HEK293 (cell line): Measurements from ENCODE around the gene SPTBN5.

ENCODE experiments used
- CTCF ChIA-PET: fragments of 350-600 bp; formaldehyde crosslinking; extraction: SDS; loops from one replicate; lab custom pipeline; 2021; ENCODE audit warnings: antibody characterized with exemption; lab: Yijun Ruan, JAX
- POLR2A ChIA-PET: fragments of 300-600 bp; formaldehyde crosslinking; extraction: SDS; loops from one replicate; lab custom pipeline; 2020; ENCODE audit warnings: antibody characterized with exemption, inconsistent platforms; lab: Yijun Ruan, JAX
- H3K27ac ChIP-seq: fragments of 200-500 bp; sonication (Bioruptor generic); 2 replicates; pipeline ENCODE4 v1.5.1; 2014; ENCODE audit warnings: low read depth, low read length, control low read depth, inconsistent platforms; ENCODE audit errors: extremely low read depth
- H3K36me3 ChIP-seq, 2 experiments: fragments of 200-500 bp in 1 of 2; sonication (Bioruptor generic) in 1 of 2; 1 replicate in 1 of 2; 2 replicates in 1 of 2; pipeline ENCODE4 v1.5.1; 2014 to 2017; ENCODE audit warnings: inconsistent platforms in 2 of 2, low read length in 2 of 2; ENCODE audit not compliant: control insufficient read depth in 2 of 2, insufficient read depth in 1 of 2
- H3K4me1 ChIP-seq: fragments of 200-500 bp; sonication (Bioruptor generic); 2 replicates; pipeline ENCODE4 v1.5.1; 2014; ENCODE audit warnings: mild to moderate bottlenecking, low read length, inconsistent platforms; ENCODE audit not compliant: control insufficient read depth, insufficient read depth
- H3K4me3 ChIP-seq: 2 replicates; pipeline ENCODE4 v1.5.1; 2011; ENCODE audit warnings: low read depth, mild to moderate bottlenecking, control low read depth, low read length, moderate library complexity
- H3K9me3 ChIP-seq: fragments of 200-500 bp; sonication (Bioruptor generic); 2 replicates; pipeline ENCODE4 v1.5.1; 2014; ENCODE audit warnings: low read depth, low read length, inconsistent platforms; ENCODE audit not compliant: control insufficient read depth, insufficient read depth
- AEBP2 ChIP-seq: fragments of 450-650 bp; formaldehyde crosslinking; IDR thresholded peaks from 2 replicates; pipeline ENCODE4 v1.5.1; 2016; ENCODE audit warnings: missing biosample characterization, missing genetic modification characterization, borderline replicate concordance
- GLI4 ChIP-seq: fragments of 450-650 bp; formaldehyde crosslinking; IDR thresholded peaks from 2 replicates; pipeline ENCODE4 v1.5.1; 2016; ENCODE audit warnings: missing biosample characterization, missing genetic modification characterization
- GLIS2 ChIP-seq: fragments of 450-650 bp; formaldehyde crosslinking; IDR thresholded peaks from 2 replicates; pipeline ENCODE4 v1.5.1; 2016; ENCODE audit warnings: missing biosample characterization, missing genetic modification characterization
- HOXD13 ChIP-seq: sonication (generic); formaldehyde crosslinking; IDR thresholded peaks from 2 replicates; pipeline ENCODE4 v1.8.0; 2022; ENCODE audit warnings: missing genetic modification reagents, borderline replicate concordance
- ZBTB1 ChIP-seq: fragments of 450-650 bp; formaldehyde crosslinking; IDR thresholded peaks from 2 replicates; pipeline ENCODE4 v1.5.1; 2016; ENCODE audit warnings: missing biosample characterization, missing genetic modification characterization
- ZNF140 ChIP-seq: fragments of 450-650 bp; formaldehyde crosslinking; IDR thresholded peaks from 2 replicates; pipeline ENCODE4 v1.5.1; 2016; ENCODE audit warnings: missing biosample characterization, missing genetic modification characterization
- ZNF23 ChIP-seq: fragments of 450-650 bp; formaldehyde crosslinking; IDR thresholded peaks from 2 replicates; pipeline ENCODE4 v1.5.1; 2016; ENCODE audit warnings: missing biosample characterization, missing genetic modification characterization, borderline replicate concordance
- ZNF24 ChIP-seq: fragments of 450-650 bp; formaldehyde crosslinking; IDR thresholded peaks from 2 replicates; pipeline ENCODE4 v1.5.1; 2016; ENCODE audit warnings: missing biosample characterization, missing genetic modification characterization
- ZNF324 ChIP-seq: fragments of 450-650 bp; formaldehyde crosslinking; IDR thresholded peaks from 2 replicates; pipeline ENCODE4 v1.5.1; 2016; ENCODE audit warnings: missing biosample characterization, missing genetic modification characterization
- ZNF423 ChIP-seq: fragments of 450-650 bp; formaldehyde crosslinking; IDR thresholded peaks from 2 replicates; pipeline ENCODE4 v1.5.1; 2016; ENCODE audit warnings: missing biosample characterization, missing genetic modification characterization
- ZNF521 ChIP-seq: fragments of 450-650 bp; formaldehyde crosslinking; IDR thresholded peaks from 2 replicates; pipeline ENCODE4 v1.5.1; 2017; ENCODE audit warnings: missing biosample characterization, mild to moderate bottlenecking, missing genetic modification characterization
- ZNF529 ChIP-seq: fragments of 450-650 bp; formaldehyde crosslinking; IDR thresholded peaks from 2 replicates; pipeline ENCODE4 v1.5.1; 2017; ENCODE audit warnings: missing genetic modification characterization, missing biosample characterization; ENCODE audit not compliant: insufficient replicate concordance
- ZNF561 ChIP-seq: fragments of 450-650 bp; IDR thresholded peaks from 2 replicates; pipeline ENCODE4 v1.5.1; 2018; ENCODE audit warnings: missing biosample characterization, missing genetic modification characterization, borderline replicate concordance
- ZNF629 ChIP-seq: fragments of 450-650 bp; formaldehyde crosslinking; IDR thresholded peaks from 2 replicates; pipeline ENCODE4 v1.5.1; 2017; ENCODE audit warnings: missing biosample characterization, missing genetic modification characterization
- ZNF792 ChIP-seq: fragments of 450-650 bp; formaldehyde crosslinking; IDR thresholded peaks from 2 replicates; pipeline ENCODE4 v1.5.1; 2016; ENCODE audit warnings: missing biosample characterization, missing genetic modification characterization
- ZSCAN23 ChIP-seq: fragments of 450-650 bp; formaldehyde crosslinking; IDR thresholded peaks from 2 replicates; pipeline ENCODE4 v1.5.1; 2016; ENCODE audit warnings: missing biosample characterization, missing genetic modification characterization
- TF ChIP-seq, protein P1 (sequence below): fragments of 450-650 bp; formaldehyde crosslinking; IDR thresholded peaks from 2 replicates; pipeline ENCODE4 v1.5.1; 2016; ENCODE audit warnings: missing biosample characterization, missing genetic modification characterization
- TF ChIP-seq, protein P2 (sequence below): fragments of 450-650 bp; formaldehyde crosslinking; IDR thresholded peaks from 2 replicates; pipeline ENCODE4 v1.5.1; 2017; ENCODE audit warnings: missing biosample characterization, missing genetic modification characterization
- TF ChIP-seq, protein P3 (sequence below): fragments of 450-650 bp; formaldehyde crosslinking; IDR thresholded peaks from 2 replicates; pipeline ENCODE4 v1.5.1; 2016; ENCODE audit warnings: missing biosample characterization, missing genetic modification characterization

The SPTBN5 gene

DNA sequence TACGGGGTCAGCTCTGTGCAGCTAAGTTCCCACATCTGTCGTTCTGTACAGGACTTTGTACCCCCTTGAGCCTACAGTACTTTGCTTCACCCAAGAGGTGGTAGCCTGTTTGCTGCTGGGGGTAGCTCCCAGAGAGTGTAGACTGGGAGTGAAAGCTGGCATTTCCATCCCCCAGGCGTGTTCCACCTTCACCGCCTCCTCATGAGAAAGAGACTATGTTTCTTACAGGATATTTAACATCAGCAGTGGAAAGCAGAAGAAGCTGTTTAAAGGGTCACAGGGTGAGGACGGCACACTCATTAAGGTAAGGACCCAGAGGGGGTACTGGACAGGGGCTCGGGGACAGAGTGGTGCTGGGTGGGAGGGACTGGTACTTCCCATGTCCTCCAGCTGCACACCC lies 76.1 kb downstream of the SPTBN5 start:
- ChIA-PET CTCF (interaction anchor here (0.7 to 0.9 kb wide), 2 partner anchors 10 to 33 kb away, joined by 3 to 4 read pairs; no protein-coding TSS in a partner anchor), POLR2A (no interaction called here)
- H3K4me1 ChIP-seq, result no peaks in the 10 kb centered on the region
- no peak overlapping the region for H3K4me3 ChIP-seq
- H3K36me3 ChIP-seq, result peaks cover 0 to 55% of the 10 kb centered on the region in 2 experiments; a peak in 1 of 3 replicates
- no peaks in the 10 kb centered on the region for H3K9me3 ChIP-seq
- TF ChIP-seq GLIS2 (tag by site-specific recombination) (no peak), ZSCAN23 (tag by site-specific recombination) (no peak), ZNF23 (no peak), ZNF324 (tag by site-specific recombination) (no peak), HOXD13 (CRISPR knock-in tag) (no peak), ZNF24 (tag by site-specific recombination) (no peak), ZNF561 (tag by site-specific recombination) (no peak), ZBTB1 (tag by site-specific recombination) (no peak), ZNF529 (tag by site-specific recombination) (no peak), ZNF423 (no peak), ZNF521 (tag by site-specific recombination) (no peak), GLI4 (tag by site-specific recombination) (no peak), AEBP2 (no peak), ZNF140 (tag by site-specific recombination) (no peak), ZNF792 (tag by site-specific recombination) (no peak), ZNF629 (tag by site-specific recombination) (no peak)
- TF ChIP-seq, protein P1, sequence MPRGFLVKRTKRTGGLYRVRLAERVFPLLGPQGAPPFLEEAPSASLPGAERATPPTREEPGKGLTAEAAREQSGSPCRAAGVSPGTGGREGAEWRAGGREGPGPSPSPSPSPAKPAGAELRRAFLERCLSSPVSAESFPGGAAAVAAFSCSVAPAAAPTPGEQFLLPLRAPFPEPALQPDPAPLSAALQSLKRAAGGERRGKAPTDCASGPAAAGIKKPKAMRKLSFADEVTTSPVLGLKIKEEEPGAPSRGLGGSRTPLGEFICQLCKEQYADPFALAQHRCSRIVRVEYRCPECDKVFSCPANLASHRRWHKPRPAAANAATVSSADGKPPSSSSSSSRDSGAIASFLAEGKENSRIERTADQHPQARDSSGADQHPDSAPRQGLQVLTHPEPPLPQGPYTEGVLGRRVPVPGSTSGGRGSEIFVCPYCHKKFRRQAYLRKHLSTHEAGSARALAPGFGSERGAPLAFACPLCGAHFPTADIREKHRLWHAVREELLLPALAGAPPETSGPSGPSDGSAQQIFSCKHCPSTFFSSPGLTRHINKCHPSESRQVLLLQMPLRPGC, result no peak
- TF ChIP-seq, protein P2, sequence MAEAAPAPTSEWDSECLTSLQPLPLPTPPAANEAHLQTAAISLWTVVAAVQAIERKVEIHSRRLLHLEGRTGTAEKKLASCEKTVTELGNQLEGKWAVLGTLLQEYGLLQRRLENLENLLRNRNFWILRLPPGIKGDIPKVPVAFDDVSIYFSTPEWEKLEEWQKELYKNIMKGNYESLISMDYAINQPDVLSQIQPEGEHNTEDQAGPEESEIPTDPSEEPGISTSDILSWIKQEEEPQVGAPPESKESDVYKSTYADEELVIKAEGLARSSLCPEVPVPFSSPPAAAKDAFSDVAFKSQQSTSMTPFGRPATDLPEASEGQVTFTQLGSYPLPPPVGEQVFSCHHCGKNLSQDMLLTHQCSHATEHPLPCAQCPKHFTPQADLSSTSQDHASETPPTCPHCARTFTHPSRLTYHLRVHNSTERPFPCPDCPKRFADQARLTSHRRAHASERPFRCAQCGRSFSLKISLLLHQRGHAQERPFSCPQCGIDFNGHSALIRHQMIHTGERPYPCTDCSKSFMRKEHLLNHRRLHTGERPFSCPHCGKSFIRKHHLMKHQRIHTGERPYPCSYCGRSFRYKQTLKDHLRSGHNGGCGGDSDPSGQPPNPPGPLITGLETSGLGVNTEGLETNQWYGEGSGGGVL, result no peak
- TF ChIP-seq, protein P3, sequence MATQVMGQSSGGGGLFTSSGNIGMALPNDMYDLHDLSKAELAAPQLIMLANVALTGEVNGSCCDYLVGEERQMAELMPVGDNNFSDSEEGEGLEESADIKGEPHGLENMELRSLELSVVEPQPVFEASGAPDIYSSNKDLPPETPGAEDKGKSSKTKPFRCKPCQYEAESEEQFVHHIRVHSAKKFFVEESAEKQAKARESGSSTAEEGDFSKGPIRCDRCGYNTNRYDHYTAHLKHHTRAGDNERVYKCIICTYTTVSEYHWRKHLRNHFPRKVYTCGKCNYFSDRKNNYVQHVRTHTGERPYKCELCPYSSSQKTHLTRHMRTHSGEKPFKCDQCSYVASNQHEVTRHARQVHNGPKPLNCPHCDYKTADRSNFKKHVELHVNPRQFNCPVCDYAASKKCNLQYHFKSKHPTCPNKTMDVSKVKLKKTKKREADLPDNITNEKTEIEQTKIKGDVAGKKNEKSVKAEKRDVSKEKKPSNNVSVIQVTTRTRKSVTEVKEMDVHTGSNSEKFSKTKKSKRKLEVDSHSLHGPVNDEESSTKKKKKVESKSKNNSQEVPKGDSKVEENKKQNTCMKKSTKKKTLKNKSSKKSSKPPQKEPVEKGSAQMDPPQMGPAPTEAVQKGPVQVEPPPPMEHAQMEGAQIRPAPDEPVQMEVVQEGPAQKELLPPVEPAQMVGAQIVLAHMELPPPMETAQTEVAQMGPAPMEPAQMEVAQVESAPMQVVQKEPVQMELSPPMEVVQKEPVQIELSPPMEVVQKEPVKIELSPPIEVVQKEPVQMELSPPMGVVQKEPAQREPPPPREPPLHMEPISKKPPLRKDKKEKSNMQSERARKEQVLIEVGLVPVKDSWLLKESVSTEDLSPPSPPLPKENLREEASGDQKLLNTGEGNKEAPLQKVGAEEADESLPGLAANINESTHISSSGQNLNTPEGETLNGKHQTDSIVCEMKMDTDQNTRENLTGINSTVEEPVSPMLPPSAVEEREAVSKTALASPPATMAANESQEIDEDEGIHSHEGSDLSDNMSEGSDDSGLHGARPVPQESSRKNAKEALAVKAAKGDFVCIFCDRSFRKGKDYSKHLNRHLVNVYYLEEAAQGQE (tag by site-specific recombination), result no peak
- H3K27ac ChIP-seq, result no peak overlapping the region
